ENCODE data around the gene C1orf159. TPM values are rescaled to one million over a fixed set of nuclear protein-coding genes. Genes with fewer than 3 reads are reported as not detected.

C1orf159 gene
- total and polyA plus RNA-seq, 10 of the 15 experiments (the other 5 are each of a cell fraction or from before 2014, with no cell fraction given), result 0.11 to 23.4 (median 8.0) TPM

DNA sequence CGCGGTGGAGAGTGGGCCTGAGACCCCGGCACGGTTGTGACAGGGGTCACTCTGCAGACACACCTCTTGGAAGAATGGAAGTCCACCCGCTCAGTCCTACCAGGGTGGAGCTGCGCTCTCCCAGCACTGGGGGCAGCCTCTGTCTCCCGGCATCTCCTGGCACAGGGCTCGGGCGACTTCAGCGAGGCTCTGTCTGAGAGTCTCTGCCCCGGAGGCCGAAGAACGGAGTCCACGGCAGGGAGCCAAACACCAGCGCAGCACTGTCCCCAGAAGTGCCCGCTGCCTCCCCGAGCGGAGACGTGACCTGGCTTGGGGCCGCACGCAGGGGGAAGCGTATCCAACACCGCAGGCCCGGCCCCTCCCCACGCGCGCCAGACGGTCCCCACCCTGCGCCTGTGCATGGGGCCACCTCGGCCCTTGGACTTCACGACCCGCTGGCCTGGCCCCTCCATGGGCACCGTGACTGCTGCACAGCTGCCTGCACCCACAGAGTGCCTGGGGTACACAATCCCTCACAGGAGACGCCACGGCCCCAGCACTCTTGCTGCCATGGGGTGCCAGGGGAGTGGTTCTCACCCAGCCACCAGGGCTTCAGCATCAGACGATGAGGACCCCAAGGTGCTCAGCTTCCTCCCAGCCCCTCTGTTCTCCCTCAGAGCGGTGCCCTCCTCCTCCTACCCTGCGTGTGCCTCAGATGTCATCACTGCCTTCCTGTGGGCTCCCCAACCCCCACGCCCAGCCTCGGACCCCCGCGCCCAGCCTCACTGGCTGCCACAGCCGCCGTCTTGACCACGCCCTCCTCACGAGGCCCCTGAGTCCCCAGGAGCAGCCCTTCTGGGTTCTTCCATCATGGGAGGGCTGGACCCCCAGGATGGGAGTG lies 26.8 kb downstream of the C1orf159 start:
- in situ Hi-C loops (cut with MboI), result no loop called here
- SMC1A ChIA-PET (ENCODE audit: uncharacterized antibody, unreplicated experiment), result no interaction called here
- WGBS (ENCODE audit: insufficient coverage, insufficient replicate concordance, low lambda C conversion rate, missing lambda C conversion rate), result 91% methylated on average over 40 of the region's 46 CpGs
- H4K20me1 ChIP-seq (ENCODE audit: control insufficient read depth, insufficient read depth), result no peaks in the 10 kb centered on the region
- RAD21 ChIA-PET (ENCODE audit: unreplicated experiment), result no interaction called here
- no peak overlapping the region for H3K27ac ChIP-seq (ENCODE audit: control insufficient read depth, insufficient read depth)
- DNase-seq (ENCODE audit: low read depth, low spot score) (no peak), FAIRE-seq (no peak), ATAC-seq (no peak)
- no peak overlapping the region for H2AFZ ChIP-seq (ENCODE audit: control insufficient read depth, low read depth, low read length)
- no peak overlapping the region for H3K4me3 ChIP-seq
- H3K79me2 ChIP-seq (ENCODE audit: control insufficient read depth, insufficient read depth, low read length), result no peaks in the 10 kb centered on the region
- H3K4me2 ChIP-seq (ENCODE audit: control insufficient read depth, insufficient read depth), result no peak overlapping the region
- H3K27me3 ChIP-seq (replicated peaks in 1 of 2; ENCODE audit: control insufficient read depth in 2 of 2, insufficient read depth in 2 of 2, low read length in 1 of 2), result no peaks in the 10 kb centered on the region
- H3K4me1 ChIP-seq (ENCODE audit: control insufficient read depth, insufficient read depth, low read length), result peaks cover 7% of the 10 kb centered on the region; the same call in 1 of the 2 replicates
- intact Hi-C loops (cut with micrococcal nuclease; ENCODE audit: unreplicated experiment), result no loop called here
- no peaks in the 10 kb centered on the region for H3K36me3 ChIP-seq (ENCODE audit: control insufficient read depth in 2 of 2, insufficient read depth in 2 of 2, low read length in 1 of 2)
- CTCF ChIA-PET, result no interaction called here
- no peak overlapping the region for H3K9ac ChIP-seq (ENCODE audit: control insufficient read depth, insufficient read depth, low read length)
- H3K9me3 ChIP-seq (replicated peaks; ENCODE audit: control insufficient read depth, insufficient read depth, low read length), result no peaks in the 10 kb centered on the region
- BruUV-seq (replicated peaks), result no TSS peak
- POLR2A ChIA-PET, result no interaction called here
- TF ChIP-seq EED (IDR thresholded peaks at IDR 0.05; ENCODE audit: low read depth), result no peak
- TF ChIP-seq CBX3 (IDR thresholded peaks at IDR 0.05; ENCODE audit: borderline replicate concordance, low read depth), result no peak
- TF ChIP-seq, protein P1, sequence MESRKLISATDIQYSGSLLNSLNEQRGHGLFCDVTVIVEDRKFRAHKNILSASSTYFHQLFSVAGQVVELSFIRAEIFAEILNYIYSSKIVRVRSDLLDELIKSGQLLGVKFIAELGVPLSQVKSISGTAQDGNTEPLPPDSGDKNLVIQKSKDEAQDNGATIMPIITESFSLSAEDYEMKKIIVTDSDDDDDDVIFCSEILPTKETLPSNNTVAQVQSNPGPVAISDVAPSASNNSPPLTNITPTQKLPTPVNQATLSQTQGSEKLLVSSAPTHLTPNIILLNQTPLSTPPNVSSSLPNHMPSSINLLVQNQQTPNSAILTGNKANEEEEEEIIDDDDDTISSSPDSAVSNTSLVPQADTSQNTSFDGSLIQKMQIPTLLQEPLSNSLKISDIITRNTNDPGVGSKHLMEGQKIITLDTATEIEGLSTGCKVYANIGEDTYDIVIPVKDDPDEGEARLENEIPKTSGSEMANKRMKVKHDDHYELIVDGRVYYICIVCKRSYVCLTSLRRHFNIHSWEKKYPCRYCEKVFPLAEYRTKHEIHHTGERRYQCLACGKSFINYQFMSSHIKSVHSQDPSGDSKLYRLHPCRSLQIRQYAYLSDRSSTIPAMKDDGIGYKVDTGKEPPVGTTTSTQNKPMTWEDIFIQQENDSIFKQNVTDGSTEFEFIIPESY (IDR thresholded peaks at IDR 0.05), result no peak
- TF ChIP-seq ASH2L (IDR thresholded peaks at IDR 0.05; ENCODE audit: borderline replicate concordance, low read depth), result no peak
- no peak for TF ChIP-seq SMARCA5 (IDR thresholded peaks at IDR 0.05)
- TF ChIP-seq CHD2 (IDR thresholded peaks at IDR 0.05; ENCODE audit: borderline replicate concordance, low read depth, low read length), result no peak
- TF ChIP-seq, protein P2, sequence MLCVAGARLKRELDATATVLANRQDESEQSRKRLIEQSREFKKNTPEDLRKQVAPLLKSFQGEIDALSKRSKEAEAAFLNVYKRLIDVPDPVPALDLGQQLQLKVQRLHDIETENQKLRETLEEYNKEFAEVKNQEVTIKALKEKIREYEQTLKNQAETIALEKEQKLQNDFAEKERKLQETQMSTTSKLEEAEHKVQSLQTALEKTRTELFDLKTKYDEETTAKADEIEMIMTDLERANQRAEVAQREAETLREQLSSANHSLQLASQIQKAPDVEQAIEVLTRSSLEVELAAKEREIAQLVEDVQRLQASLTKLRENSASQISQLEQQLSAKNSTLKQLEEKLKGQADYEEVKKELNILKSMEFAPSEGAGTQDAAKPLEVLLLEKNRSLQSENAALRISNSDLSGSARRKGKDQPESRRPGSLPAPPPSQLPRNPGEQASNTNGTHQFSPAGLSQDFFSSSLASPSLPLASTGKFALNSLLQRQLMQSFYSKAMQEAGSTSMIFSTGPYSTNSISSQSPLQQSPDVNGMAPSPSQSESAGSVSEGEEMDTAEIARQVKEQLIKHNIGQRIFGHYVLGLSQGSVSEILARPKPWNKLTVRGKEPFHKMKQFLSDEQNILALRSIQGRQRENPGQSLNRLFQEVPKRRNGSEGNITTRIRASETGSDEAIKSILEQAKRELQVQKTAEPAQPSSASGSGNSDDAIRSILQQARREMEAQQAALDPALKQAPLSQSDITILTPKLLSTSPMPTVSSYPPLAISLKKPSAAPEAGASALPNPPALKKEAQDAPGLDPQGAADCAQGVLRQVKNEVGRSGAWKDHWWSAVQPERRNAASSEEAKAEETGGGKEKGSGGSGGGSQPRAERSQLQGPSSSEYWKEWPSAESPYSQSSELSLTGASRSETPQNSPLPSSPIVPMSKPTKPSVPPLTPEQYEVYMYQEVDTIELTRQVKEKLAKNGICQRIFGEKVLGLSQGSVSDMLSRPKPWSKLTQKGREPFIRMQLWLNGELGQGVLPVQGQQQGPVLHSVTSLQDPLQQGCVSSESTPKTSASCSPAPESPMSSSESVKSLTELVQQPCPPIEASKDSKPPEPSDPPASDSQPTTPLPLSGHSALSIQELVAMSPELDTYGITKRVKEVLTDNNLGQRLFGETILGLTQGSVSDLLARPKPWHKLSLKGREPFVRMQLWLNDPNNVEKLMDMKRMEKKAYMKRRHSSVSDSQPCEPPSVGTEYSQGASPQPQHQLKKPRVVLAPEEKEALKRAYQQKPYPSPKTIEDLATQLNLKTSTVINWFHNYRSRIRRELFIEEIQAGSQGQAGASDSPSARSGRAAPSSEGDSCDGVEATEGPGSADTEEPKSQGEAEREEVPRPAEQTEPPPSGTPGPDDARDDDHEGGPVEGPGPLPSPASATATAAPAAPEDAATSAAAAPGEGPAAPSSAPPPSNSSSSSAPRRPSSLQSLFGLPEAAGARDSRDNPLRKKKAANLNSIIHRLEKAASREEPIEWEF (IDR thresholded peaks at IDR 0.05; ENCODE audit: insufficient replicate concordance, low read depth, low read length), result no peak
- TF ChIP-seq, protein P3, sequence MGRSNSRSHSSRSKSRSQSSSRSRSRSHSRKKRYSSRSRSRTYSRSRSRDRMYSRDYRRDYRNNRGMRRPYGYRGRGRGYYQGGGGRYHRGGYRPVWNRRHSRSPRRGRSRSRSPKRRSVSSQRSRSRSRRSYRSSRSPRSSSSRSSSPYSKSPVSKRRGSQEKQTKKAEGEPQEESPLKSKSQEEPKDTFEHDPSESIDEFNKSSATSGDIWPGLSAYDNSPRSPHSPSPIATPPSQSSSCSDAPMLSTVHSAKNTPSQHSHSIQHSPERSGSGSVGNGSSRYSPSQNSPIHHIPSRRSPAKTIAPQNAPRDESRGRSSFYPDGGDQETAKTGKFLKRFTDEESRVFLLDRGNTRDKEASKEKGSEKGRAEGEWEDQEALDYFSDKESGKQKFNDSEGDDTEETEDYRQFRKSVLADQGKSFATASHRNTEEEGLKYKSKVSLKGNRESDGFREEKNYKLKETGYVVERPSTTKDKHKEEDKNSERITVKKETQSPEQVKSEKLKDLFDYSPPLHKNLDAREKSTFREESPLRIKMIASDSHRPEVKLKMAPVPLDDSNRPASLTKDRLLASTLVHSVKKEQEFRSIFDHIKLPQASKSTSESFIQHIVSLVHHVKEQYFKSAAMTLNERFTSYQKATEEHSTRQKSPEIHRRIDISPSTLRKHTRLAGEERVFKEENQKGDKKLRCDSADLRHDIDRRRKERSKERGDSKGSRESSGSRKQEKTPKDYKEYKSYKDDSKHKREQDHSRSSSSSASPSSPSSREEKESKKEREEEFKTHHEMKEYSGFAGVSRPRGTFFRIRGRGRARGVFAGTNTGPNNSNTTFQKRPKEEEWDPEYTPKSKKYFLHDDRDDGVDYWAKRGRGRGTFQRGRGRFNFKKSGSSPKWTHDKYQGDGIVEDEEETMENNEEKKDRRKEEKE (IDR thresholded peaks at IDR 0.05), result no peak

Data from GM12878 (cell line).